Activated gamma-delta T cell (primary cell): ENCODE data around the gene ARSK.

Experiments used
- DNase-seq: peaks from one replicate; lab custom pipeline; 2025; lab: John Stamatoyannopoulos, UW

ARSK gene

GRCh38 chr5:95649274-95649673 lies 94.4 kb downstream of the ARSK start:
- DNase-seq, result no peak

GRCh38 chr5:95649842-95650620 lies 95.1 kb downstream of the ARSK start:
- DNase-seq, result no peak

DNA sequence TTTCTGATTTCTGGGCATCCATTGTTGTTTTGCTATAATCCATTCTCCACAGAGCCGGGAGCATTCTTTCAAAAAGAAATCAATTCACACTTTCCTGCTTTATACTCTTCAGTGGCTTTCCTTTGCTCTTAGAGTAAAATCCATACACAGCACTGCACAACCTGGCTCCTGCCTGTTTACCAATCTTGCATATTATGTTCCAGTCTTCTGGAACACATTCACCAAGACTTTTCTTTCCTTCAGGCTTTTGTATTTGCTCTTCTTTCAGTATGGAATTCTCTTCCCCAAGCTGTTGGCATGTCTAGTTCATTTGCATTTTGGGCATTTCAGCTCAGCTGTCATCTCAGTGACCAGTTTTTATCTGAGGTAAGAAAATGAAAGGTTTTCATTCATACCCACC lies 97.9 kb downstream of the ARSK start:
- DNase-seq, result no peak

DNA sequence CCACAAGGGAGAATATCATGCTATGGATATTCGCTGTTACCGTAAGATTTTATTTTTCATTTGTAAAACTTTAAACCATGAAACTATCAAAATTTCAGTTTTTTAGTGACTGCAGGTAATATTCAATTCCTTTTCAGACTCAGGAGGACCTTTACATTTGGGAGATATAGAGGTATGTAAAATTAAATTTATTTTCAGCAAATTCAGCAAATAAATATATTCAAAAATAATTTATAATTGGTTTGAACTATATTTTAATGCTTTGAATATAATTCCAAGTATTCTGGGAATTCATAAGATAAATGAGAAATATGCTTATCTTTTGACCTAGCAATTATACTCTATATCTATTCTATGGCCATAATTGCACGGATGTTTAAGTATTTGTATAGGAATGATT lies 99.3 kb downstream of the ARSK start:
- no peak for DNase-seq
